ENCODE results near the gene PPIA.
"Not testable (repeated sequence)": the region's sequence is repeated elsewhere in the genome, so short reads cannot be mapped to it uniquely, and the experiment has no call there.

Gene PPIA

DNA sequence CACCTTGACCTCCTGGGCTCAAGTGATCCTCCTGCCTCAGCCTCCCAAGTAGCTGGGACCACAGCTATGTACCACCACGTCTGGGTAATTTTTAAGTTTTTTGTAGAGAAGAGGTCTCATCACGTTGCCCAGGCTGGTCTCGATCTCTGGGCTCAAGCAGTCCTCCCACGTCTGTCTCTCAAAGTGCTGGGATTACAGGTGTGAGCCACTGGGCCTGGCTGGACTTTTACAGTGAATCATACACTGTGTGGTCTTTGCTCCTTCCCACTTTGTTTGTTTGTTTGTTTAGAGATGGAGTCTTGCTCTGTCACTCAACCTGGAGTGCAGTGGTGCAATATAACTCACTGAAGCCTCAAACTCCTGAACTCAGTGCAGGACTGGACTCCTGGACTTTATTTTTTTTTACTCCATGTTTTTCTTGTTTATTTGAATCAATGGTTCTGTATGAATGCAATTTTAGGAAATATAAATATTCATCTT lies 12.5 kb downstream of the PPIA start:
- Histone ChIP-seq H3K9ac (ENCODE audit: low read length) (no peak overlapping the region), H3K27ac (ENCODE audit: low read depth, low read length) (no peak overlapping the region)

DNA sequence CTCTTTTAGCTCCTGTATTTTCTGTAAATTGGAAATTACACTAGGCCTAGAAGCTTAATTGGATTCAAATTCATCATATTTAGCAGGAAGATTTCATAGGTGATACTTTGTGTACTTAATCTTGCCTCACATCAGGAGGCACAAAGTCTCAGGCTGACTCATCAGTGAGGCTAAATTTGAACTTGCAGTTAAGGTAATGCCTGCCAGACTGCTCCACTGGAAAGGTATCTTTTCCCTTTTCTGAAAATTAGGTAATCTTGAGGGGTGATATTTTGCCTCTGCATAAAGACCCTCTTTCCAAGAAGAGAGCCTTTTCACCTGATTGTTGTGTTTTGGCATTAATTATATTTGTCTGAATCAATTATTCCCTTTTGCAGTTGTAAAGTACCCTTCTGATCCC lies 14.6 kb downstream of the PPIA start:
- Histone ChIP-seq H3K4me3 (ENCODE audit: low read depth, low read length) (no peak overlapping the region), H3K4me1 (ENCODE audit: control insufficient read depth, insufficient read depth, low read length) (no peaks in the 10 kb centered on the region), H3K9ac (ENCODE audit: low read length) (no peak overlapping the region), H3K9me3 (ENCODE audit: control insufficient read depth, insufficient read depth, low read depth, low read length) (no peaks in the 10 kb centered on the region), H3K36me3 (ENCODE audit: control insufficient read depth, insufficient read depth, low read length) (no peaks in the 10 kb centered on the region), H3K27me3 (ENCODE audit: control insufficient read depth, insufficient read depth, low read length) (no peaks in the 10 kb centered on the region), H3K27ac (ENCODE audit: low read depth, low read length) (no peak overlapping the region)

More for the DNA sequence above, 12.5 kb downstream of the PPIA start:
- H3K4me3 ChIP-seq (ENCODE audit: low read depth, low read length) = no peak overlapping the region
- H3K36me3 ChIP-seq (ENCODE audit: control insufficient read depth, insufficient read depth, low read length) = peaks cover 4% of the 10 kb centered on the region; the same call in 1 of the 2 replicates
- no peaks in the 10 kb centered on the region for H3K27me3 ChIP-seq (ENCODE audit: control insufficient read depth, insufficient read depth, low read length)
- H3K4me1 ChIP-seq (ENCODE audit: control insufficient read depth, insufficient read depth, low read length) = no peaks in the 10 kb centered on the region
- H3K9me3 ChIP-seq (ENCODE audit: control insufficient read depth, insufficient read depth, low read depth, low read length) = no peaks in the 10 kb centered on the region

DNA sequence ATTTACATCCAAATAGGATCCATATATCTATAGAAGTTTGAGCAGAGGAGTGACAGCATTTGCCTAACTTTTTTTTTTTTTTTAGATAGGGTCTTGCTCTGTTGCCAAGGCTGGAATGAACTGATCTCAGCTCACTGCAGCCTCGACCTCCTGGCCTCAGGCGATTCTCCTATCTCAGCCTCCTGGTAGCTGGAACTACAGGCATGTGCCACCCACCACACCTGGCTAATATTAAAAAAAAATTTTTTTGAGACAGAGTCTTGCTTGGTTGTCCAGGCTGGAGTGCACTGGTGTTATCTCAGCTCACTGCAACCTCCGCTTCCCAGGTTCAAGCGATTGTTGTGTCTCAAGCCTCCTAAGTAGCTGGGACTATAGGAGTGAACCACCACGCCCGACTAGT lies 15.1 kb downstream of the PPIA start:
- Histone ChIP-seq H3K9me3 (ENCODE audit: control insufficient read depth, insufficient read depth, low read depth, low read length) (no peaks in the 10 kb centered on the region), H3K4me3 (ENCODE audit: low read depth, low read length) (no peak overlapping the region), H3K27ac (ENCODE audit: low read depth, low read length) (no peak overlapping the region), H3K36me3 (ENCODE audit: control insufficient read depth, insufficient read depth, low read length) (no peaks in the 10 kb centered on the region), H3K4me1 (ENCODE audit: control insufficient read depth, insufficient read depth, low read length) (no peaks in the 10 kb centered on the region), H3K27me3 (ENCODE audit: control insufficient read depth, insufficient read depth, low read length) (no peaks in the 10 kb centered on the region), H3K9ac (ENCODE audit: low read length) (no peak overlapping the region)

DNA sequence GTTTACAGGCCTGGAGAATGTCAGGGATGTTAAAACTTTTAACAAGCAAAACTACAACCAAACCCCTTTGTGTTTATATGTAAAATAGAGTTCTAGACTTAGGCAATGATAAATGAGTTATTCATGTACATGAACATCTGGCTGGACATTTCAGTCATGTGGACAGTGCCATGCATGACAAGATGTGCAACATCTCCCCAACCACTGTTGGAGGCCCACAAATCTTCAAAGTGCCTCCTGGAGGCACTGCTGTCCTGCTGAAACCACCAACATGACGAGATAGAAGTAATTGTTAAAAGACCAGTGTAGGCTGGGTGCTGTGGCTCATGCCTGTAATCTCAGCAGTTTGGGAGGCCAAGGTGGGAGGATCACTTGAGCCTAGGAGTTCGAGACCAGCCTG lies 18.4 kb downstream of the PPIA start:
- Histone ChIP-seq H3K27me3 (ENCODE audit: control insufficient read depth, insufficient read depth, low read length) (no peaks in the 10 kb centered on the region), H3K36me3 (ENCODE audit: control insufficient read depth, insufficient read depth, low read length) (no peaks in the 10 kb centered on the region), H3K9me3 (ENCODE audit: control insufficient read depth, insufficient read depth, low read depth, low read length) (no peaks in the 10 kb centered on the region), H3K27ac (ENCODE audit: low read depth, low read length) (no peak overlapping the region), H3K4me3 (ENCODE audit: low read depth, low read length) (no peak overlapping the region), H3K4me1 (ENCODE audit: control insufficient read depth, insufficient read depth, low read length) (no peaks in the 10 kb centered on the region), H3K9ac (ENCODE audit: low read length) (no peak overlapping the region)

GRCh38 chr7:44819292-44819691 lies 22.8 kb downstream of the PPIA start:
- Histone ChIP-seq H3K9ac (ENCODE audit: low read length) (no peak overlapping the region), H3K27me3 (ENCODE audit: control insufficient read depth, insufficient read depth, low read length) (no peaks in the 10 kb centered on the region), H3K9me3 (ENCODE audit: control insufficient read depth, insufficient read depth, low read depth, low read length) (no peaks in the 10 kb centered on the region), H3K4me1 (ENCODE audit: control insufficient read depth, insufficient read depth, low read length) (peaks cover 7% of the 10 kb centered on the region), H3K4me3 (ENCODE audit: low read depth, low read length) (no peak overlapping the region), H3K36me3 (ENCODE audit: control insufficient read depth, insufficient read depth, low read length) (no peaks in the 10 kb centered on the region), H3K27ac (ENCODE audit: low read depth, low read length) (no peak overlapping the region)

DNA sequence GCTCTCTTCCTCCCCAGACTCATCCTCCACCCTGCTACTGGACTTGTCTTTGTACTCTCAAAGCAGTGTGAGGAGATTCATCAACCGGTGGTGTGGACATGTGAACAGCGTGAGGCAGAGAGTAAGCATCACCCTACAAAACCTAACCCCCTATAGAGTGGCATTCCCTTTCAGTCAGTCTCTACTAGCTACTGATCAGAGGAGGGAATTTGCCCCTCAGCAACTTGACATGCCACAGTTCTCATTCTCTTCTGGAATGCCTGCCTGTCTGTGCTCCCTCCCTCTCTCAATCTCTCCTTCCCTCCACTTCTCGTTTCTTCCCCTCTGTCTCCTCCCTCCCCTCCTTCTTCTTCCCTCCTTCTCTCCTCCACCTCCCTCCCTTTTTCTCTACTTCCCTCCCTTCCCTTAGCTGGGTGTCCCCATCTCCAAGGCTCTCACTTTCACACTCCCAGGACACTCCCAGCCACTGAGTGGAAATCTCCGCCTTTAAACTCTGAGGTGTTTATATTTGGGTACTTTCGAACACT lies 26.8 kb downstream of the PPIA start:
- peaks cover 7% of the 10 kb centered on the region for H3K4me1 ChIP-seq (ENCODE audit: control insufficient read depth, insufficient read depth, low read length)
- H3K9ac ChIP-seq (ENCODE audit: low read length) = no peak overlapping the region
- H3K27ac ChIP-seq (ENCODE audit: low read depth, low read length) = no peak overlapping the region
- no peaks in the 10 kb centered on the region for H3K9me3 ChIP-seq (ENCODE audit: control insufficient read depth, insufficient read depth, low read depth, low read length)
- H3K4me3 ChIP-seq (ENCODE audit: low read depth, low read length) = no peak overlapping the region
- no peaks in the 10 kb centered on the region for H3K27me3 ChIP-seq (ENCODE audit: control insufficient read depth, insufficient read depth, low read length)
- H3K36me3 ChIP-seq (ENCODE audit: control insufficient read depth, insufficient read depth, low read length) = peaks cover 26% of the 10 kb centered on the region

GRCh38 chr7:44824894-44825526 lies 28.5 kb downstream of the PPIA start:
- H3K4me1 ChIP-seq (ENCODE audit: control insufficient read depth, insufficient read depth, low read length) = peaks cover 7% of the 10 kb centered on the region
- H3K9me3 ChIP-seq (ENCODE audit: control insufficient read depth, insufficient read depth, low read depth, low read length) = no peaks in the 10 kb centered on the region
- no peaks in the 10 kb centered on the region for H3K27me3 ChIP-seq (ENCODE audit: control insufficient read depth, insufficient read depth, low read length)
- no peak overlapping the region for H3K4me3 ChIP-seq (ENCODE audit: low read depth, low read length)
- no peak overlapping the region for H3K9ac ChIP-seq (ENCODE audit: low read length)
- peaks cover 41% of the 10 kb centered on the region for H3K36me3 ChIP-seq (ENCODE audit: control insufficient read depth, insufficient read depth, low read length)
- H3K27ac ChIP-seq (ENCODE audit: low read depth, low read length) = no peak overlapping the region

GRCh38 chr7:44827567-44827966 lies 31.1 kb downstream of the PPIA start:
- no peaks in the 10 kb centered on the region for H3K27me3 ChIP-seq (ENCODE audit: control insufficient read depth, insufficient read depth, low read length)
- H3K4me3 ChIP-seq (ENCODE audit: low read depth, low read length) = no peak overlapping the region
- no peaks in the 10 kb centered on the region for H3K9me3 ChIP-seq (ENCODE audit: control insufficient read depth, insufficient read depth, low read depth, low read length)
- no peak overlapping the region for H3K9ac ChIP-seq (ENCODE audit: low read length)
- H3K36me3 ChIP-seq (ENCODE audit: control insufficient read depth, insufficient read depth, low read length) = peaks cover 66% of the 10 kb centered on the region
- H3K27ac ChIP-seq (ENCODE audit: low read depth, low read length) = no peak overlapping the region
- H3K4me1 ChIP-seq (ENCODE audit: control insufficient read depth, insufficient read depth, low read length) = peaks cover 7% of the 10 kb centered on the region

- no peaks in the 10 kb centered on the region for H3K4me1 ChIP-seq (ENCODE audit: control insufficient read depth, insufficient read depth, low read length)
- no peaks in the 10 kb centered on the region for H3K27me3 ChIP-seq (ENCODE audit: control insufficient read depth, insufficient read depth, low read length)
- H3K9ac ChIP-seq (ENCODE audit: low read length) = no peak overlapping the region
- H3K27ac ChIP-seq (ENCODE audit: low read depth, low read length) = no peak overlapping the region
- H3K36me3 ChIP-seq (ENCODE audit: control insufficient read depth, insufficient read depth, low read length) = peaks cover 65% of the 10 kb centered on the region
- no peaks in the 10 kb centered on the region for H3K9me3 ChIP-seq (ENCODE audit: control insufficient read depth, insufficient read depth, low read depth, low read length)
- no peak overlapping the region for H3K4me3 ChIP-seq (ENCODE audit: low read depth, low read length)
Observed at GRCh38 chr7:44838751-44839150, 42.3 kb downstream of the PPIA start.

- H3K27ac ChIP-seq (ENCODE audit: low read depth, low read length); H3K9ac ChIP-seq (ENCODE audit: low read length); H3K4me1 ChIP-seq (ENCODE audit: control insufficient read depth, insufficient read depth, low read length); H3K9me3 ChIP-seq (ENCODE audit: control insufficient read depth, insufficient read depth, low read depth, low read length); H3K4me3 ChIP-seq (ENCODE audit: low read depth, low read length); H3K27me3 ChIP-seq (ENCODE audit: control insufficient read depth, insufficient read depth, low read length): not testable (repeated sequence)
- H3K36me3 ChIP-seq (ENCODE audit: control insufficient read depth, insufficient read depth, low read length) = peaks cover 42% of the 10 kb centered on the region
Observed at GRCh38 chr7:44842675-44843074, 46.2 kb downstream of the PPIA start.

DNA sequence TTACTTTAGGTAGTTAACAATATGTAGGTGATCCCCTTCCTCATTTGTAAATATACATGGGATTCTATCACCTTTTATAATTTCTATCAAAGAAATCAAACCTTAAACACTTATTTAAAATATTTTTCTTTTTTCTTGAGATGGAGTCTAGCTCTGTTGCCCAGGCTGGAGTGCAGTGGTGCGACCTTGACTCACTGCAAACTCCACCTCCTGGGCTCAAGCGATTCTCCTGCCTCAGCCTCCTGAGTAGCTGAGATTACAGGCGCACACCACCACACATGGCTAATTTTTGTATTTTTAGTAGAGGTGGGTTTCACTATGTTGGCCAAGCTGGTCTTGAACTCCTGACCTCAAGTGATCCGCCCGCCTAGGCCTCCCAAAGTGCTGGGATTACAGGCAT lies 47.0 kb downstream of the PPIA start:
- H3K36me3 ChIP-seq (ENCODE audit: control insufficient read depth, insufficient read depth, low read length) = peaks cover 39% of the 10 kb centered on the region
- not testable (repeated sequence) for H3K27ac ChIP-seq (ENCODE audit: low read depth, low read length); H3K9ac ChIP-seq (ENCODE audit: low read length); H3K27me3 ChIP-seq (ENCODE audit: control insufficient read depth, insufficient read depth, low read length); H3K4me3 ChIP-seq (ENCODE audit: low read depth, low read length); H3K4me1 ChIP-seq (ENCODE audit: control insufficient read depth, insufficient read depth, low read length); H3K9me3 ChIP-seq (ENCODE audit: control insufficient read depth, insufficient read depth, low read depth, low read length)

All from HUES6 (cell line).